ENCODE results near the gene DDX49.

- TF ChIP-seq, protein P1, sequence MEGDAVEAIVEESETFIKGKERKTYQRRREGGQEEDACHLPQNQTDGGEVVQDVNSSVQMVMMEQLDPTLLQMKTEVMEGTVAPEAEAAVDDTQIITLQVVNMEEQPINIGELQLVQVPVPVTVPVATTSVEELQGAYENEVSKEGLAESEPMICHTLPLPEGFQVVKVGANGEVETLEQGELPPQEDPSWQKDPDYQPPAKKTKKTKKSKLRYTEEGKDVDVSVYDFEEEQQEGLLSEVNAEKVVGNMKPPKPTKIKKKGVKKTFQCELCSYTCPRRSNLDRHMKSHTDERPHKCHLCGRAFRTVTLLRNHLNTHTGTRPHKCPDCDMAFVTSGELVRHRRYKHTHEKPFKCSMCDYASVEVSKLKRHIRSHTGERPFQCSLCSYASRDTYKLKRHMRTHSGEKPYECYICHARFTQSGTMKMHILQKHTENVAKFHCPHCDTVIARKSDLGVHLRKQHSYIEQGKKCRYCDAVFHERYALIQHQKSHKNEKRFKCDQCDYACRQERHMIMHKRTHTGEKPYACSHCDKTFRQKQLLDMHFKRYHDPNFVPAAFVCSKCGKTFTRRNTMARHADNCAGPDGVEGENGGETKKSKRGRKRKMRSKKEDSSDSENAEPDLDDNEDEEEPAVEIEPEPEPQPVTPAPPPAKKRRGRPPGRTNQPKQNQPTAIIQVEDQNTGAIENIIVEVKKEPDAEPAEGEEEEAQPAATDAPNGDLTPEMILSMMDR (IDR thresholded peaks at IDR 0.05), result no peak
- no peak for TF ChIP-seq ZFX (IDR thresholded peaks at IDR 0.05; ENCODE audit: borderline replicate concordance)
Observed at GRCh38 chr19:18900700-18901481, 18.6 kb upstream of the DDX49 start.
